Measurements from ENCODE around the gene MINDY1.

DNA sequence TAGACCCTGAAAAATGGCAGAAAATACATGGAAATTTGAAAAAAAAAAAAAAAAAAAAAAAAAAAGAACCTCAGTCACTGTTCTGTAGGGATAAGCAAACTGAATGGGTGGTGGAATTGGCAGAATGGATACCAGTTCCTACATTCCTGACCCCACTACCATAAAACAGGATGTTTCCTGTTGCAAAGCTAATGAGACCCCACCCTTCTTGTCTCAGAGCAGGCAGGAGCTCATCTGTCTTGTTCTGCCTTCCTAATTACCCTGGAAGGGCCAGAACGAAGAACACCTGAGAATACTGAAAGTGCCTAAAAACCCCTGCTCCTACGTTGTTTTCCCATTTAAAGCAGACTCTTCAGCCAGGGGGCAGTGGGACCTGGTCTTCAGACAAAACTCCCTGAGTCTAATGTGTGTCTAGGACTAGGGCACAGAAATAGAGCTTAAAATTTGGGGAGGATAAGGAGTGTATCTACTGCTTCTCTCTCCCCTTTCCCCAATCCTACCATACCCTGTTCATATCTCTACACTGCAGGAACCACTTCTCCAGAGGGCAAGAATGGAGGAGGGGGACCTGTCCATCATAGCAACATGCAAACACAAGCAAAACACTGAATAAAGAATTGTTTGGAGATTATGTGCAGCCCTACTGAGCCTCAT is 44.8 kb upstream of the MINDY1 start:
- no peak for TF ChIP-seq CTCF (IDR thresholded peaks at IDR 0.05)
- TF ChIP-seq POLR2A (IDR thresholded peaks at IDR 0.05) = no peak

Measured in body of pancreas (tissue), 4 donors.